ENCODE results near the gene TMEM107.

The TMEM107 gene

GRCh38 chr17:8128125-8128784, 47.9 kb downstream of the TMEM107 start:
- DNase-seq: no peak

- DNase-seq: no peak
Measured at GRCh38 chr17:8126491-8127066, 49.6 kb downstream of the TMEM107 start.

GRCh38 chr17:8125947-8126490, 50.2 kb downstream of the TMEM107 start:
- DNase-seq: no peak

- peak; percentile 54 for DNase-seq
Measured at GRCh38 chr17:8125154-8125946, 50.8 kb downstream of the TMEM107 start.

- DNase-seq: peak; percentile 3
Measured at GRCh38 chr17:8124350-8125153, 51.6 kb downstream of the TMEM107 start.

- DNase-seq: no peak
Measured at GRCh38 chr17:8123695-8124349, 52.4 kb downstream of the TMEM107 start, which contains the start of gene HES7. Gene HES7 (minus strand): TSS chr17:8124106. CDS start chr17:8124084, 22 bp downstream.

GRCh38 chr17:8122924-8123694, 53.1 kb downstream of the TMEM107 start:
- no peak for DNase-seq

Measured in KG1 (cell line).